ENCODE results near the gene NLRP1. TPM values are rescaled to one million over a fixed set of nuclear protein-coding genes. Genes with fewer than 3 reads are reported as not detected.

The NLRP1 gene
- total and polyA plus RNA-seq, 8 donors = 9.0 to 83.7 (median 18.4) TPM

GRCh38 chr17:5511401-5512225, 72.7 kb downstream of the NLRP1 start:
- Histone ChIP-seq H3K27me3 (no peaks in the 10 kb centered on the region), H3K27ac (peak overlapping the region in 1 of 5 donors; percentile 11), H3K9me3 (no peaks in the 10 kb centered on the region), H3K4me3 (no peak overlapping the region), H3K4me1 (no peaks in the 10 kb centered on the region), H3K36me3 (peaks cover 0 to 16% (median 11%) of the 10 kb centered on the region in 4 donors)
- 34 to 60% (median 50%) methylated on average over 17 of the region's 17 CpGs for WGBS, 5 donors
- DNase-seq = peak in 1 of 2 donors; percentile 92
- TF ChIP-seq POLR2AphosphoS5 (IDR thresholded peaks at IDR 0.05) (no peak), EP300 (IDR thresholded peaks at IDR 0.05) (no peak), POLR2A (IDR thresholded peaks at IDR 0.05) (no peak)
- TF ChIP-seq, protein P1, sequence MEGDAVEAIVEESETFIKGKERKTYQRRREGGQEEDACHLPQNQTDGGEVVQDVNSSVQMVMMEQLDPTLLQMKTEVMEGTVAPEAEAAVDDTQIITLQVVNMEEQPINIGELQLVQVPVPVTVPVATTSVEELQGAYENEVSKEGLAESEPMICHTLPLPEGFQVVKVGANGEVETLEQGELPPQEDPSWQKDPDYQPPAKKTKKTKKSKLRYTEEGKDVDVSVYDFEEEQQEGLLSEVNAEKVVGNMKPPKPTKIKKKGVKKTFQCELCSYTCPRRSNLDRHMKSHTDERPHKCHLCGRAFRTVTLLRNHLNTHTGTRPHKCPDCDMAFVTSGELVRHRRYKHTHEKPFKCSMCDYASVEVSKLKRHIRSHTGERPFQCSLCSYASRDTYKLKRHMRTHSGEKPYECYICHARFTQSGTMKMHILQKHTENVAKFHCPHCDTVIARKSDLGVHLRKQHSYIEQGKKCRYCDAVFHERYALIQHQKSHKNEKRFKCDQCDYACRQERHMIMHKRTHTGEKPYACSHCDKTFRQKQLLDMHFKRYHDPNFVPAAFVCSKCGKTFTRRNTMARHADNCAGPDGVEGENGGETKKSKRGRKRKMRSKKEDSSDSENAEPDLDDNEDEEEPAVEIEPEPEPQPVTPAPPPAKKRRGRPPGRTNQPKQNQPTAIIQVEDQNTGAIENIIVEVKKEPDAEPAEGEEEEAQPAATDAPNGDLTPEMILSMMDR (IDR thresholded peaks at IDR 0.05) = no peak
- intact Hi-C loops (cut with DNase I; ENCODE audit: low total_unique reads) = no loop called here

GRCh38 chr17:5510771-5511170, 73.5 kb downstream of the NLRP1 start:
- 79 to 89% (median 84%) methylated on average over 8 of the region's 8 CpGs for WGBS, 5 donors
- Histone ChIP-seq H3K27me3 (no peaks in the 10 kb centered on the region), H3K27ac (peak overlapping the region in 2 of 5 donors; percentile 2 to 49), H3K4me3 (no peak overlapping the region), H3K36me3 (peaks cover 0 to 14% (median 10%) of the 10 kb centered on the region in 4 donors), H3K4me1 (no peaks in the 10 kb centered on the region), H3K9me3 (no peaks in the 10 kb centered on the region)
- TF ChIP-seq, protein P1 (IDR thresholded peaks at IDR 0.05) = no peak
- TF ChIP-seq EP300 (IDR thresholded peaks at IDR 0.05) (no peak), POLR2A (IDR thresholded peaks at IDR 0.05) (no peak), POLR2AphosphoS5 (IDR thresholded peaks at IDR 0.05) (no peak)
- intact Hi-C loops (cut with DNase I; ENCODE audit: low total_unique reads) = no loop called here
- no peak for DNase-seq

DNA sequence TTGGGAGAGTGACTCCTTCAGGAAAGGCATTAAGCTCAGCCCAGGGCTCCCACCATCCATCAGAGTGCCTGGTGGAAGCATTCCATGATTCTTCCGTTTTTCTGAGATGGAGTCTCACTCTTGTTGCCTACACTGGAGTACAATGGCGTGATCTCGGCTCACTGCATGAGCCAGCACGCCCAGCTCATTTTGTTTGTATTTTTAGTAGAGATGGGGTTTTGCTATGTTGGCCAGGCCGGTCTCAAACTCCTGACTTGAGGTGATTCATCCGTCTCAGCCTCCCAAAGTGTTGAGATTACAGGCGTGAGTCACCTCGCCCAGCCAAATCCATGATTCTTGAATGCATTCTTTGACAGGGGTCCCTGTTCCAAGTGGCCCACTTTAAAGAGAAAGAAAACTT, 74.8 kb downstream of the NLRP1 start:
- TF ChIP-seq EP300 (IDR thresholded peaks at IDR 0.05) = no peak
- no peak for TF ChIP-seq POLR2A (IDR thresholded peaks at IDR 0.05)
- TF ChIP-seq POLR2AphosphoS5 (IDR thresholded peaks at IDR 0.05) = no peak
- WGBS, 5 donors = 73 to 83% (median 81%) methylated on average over 8 of the region's 8 CpGs
- intact Hi-C loops (cut with DNase I; ENCODE audit: low total_unique reads) = no loop called here

DNA sequence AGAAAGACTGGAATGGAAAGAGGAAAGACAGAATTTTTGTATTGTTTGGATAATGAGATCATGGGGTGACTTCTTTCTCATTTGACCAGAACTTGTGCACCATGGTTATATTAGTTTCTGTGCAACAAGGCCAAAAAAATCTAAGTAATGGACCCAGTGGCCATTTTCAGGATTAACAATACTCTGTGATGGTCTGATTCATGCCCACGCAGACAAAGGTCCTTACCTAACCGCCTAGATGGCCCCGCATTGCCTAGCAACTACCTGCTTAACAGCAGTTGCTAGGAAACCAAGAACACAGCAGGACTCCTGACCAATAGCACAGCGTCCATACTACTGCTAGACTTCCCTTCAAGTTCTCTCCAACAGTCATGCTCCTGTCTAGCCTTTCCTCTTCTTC, 75.5 kb downstream of the NLRP1 start:
- Histone ChIP-seq H3K4me3 (no peak overlapping the region), H3K9me3 (no peaks in the 10 kb centered on the region), H3K4me1 (no peaks in the 10 kb centered on the region), H3K27ac (no peak overlapping the region), H3K27me3 (no peaks in the 10 kb centered on the region), H3K36me3 (no peaks in the 10 kb centered on the region)
- intact Hi-C loops (cut with DNase I; ENCODE audit: low total_unique reads) = no loop called here
- TF ChIP-seq, protein P1 (IDR thresholded peaks at IDR 0.05) = no peak
- TF ChIP-seq POLR2AphosphoS5 (IDR thresholded peaks at IDR 0.05) (no peak), POLR2A (IDR thresholded peaks at IDR 0.05) (no peak), EP300 (IDR thresholded peaks at IDR 0.05) (no peak)
- DNase-seq = peak in 1 of 2 donors; percentile 65
- 16 to 35% (median 22%) methylated on average over 4 of the region's 4 CpGs for WGBS, 5 donors

More for the DNA sequence above, 74.8 kb downstream of the NLRP1 start:
- peaks cover 0 to 4% (median 3%) of the 10 kb centered on the region in 4 donors for H3K36me3 ChIP-seq
- no peaks in the 10 kb centered on the region for H3K9me3 ChIP-seq
- H3K27ac ChIP-seq = no peak overlapping the region
- no peaks in the 10 kb centered on the region for H3K27me3 ChIP-seq
- H3K4me3 ChIP-seq = no peak overlapping the region
- no peaks in the 10 kb centered on the region for H3K4me1 ChIP-seq
- no peak for DNase-seq

DNA sequence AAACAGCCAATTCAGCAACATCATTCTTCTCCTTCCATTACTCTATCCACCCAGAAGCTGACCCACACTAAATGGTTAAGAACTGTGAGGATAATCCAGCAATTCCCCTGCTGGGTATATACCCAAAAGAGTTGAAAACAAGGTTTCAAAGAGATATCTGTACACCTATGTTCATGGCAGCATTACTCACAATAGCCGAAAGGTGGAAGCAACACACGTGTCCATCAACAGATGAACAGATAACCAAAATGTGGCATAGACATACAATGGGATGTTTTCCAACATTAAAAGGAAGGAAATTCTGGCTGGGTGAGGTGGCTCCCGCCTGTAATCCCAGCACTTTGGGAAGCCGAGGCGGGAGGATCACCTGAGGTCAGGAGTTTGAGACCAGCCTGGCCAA, 78.0 kb downstream of the NLRP1 start:
- peaks cover 0 to 3% (median 1%) of the 10 kb centered on the region in 4 donors for H3K4me1 ChIP-seq
- TF ChIP-seq EP300 (IDR thresholded peaks at IDR 0.05) = no peak
- TF ChIP-seq POLR2AphosphoS5 (IDR thresholded peaks at IDR 0.05) = no peak
- TF ChIP-seq POLR2A (IDR thresholded peaks at IDR 0.05) = no peak
- TF ChIP-seq, protein P1 (IDR thresholded peaks at IDR 0.05) = no peak
- no peak overlapping the region for H3K27ac ChIP-seq
- DNase-seq = no peak
- peaks cover 0 to 13% (median 0%) of the 10 kb centered on the region in 3 donors for H3K27me3 ChIP-seq
- H3K36me3 ChIP-seq = no peaks in the 10 kb centered on the region
- no peak overlapping the region for H3K4me3 ChIP-seq
- H3K9me3 ChIP-seq = no peaks in the 10 kb centered on the region
- 88 to 94% (median 91%) methylated on average over 5 of the region's 5 CpGs for WGBS, 5 donors
- intact Hi-C loops (cut with DNase I; ENCODE audit: low total_unique reads) = no loop called here

All from stomach (tissue), 9 donors.